Activated CD4-positive, alpha-beta T cell treated with anti-CD3 and anti-CD28 coated beads, Interleukin-2, amount 10 ng/mL, durations not matched to agents 7 days and 5 days (primary cell): ENCODE results near the gene NFATC2. TPM values are rescaled to one million over a fixed set of nuclear protein-coding genes. Genes with fewer than 3 reads are reported as not detected.
A peak's percentile ranks its signal among the peaks of the same experiment; 100 is the strongest.

Source experiments
- CTCF ChIA-PET: fragments of 350-600 bp; sonication (Branson Sonifier 250); formaldehyde crosslinking; loops from one replicate; lab custom pipeline; 2021; ENCODE audit warnings: antibody characterized with exemption; lab: Charles Lee
- POLR2A ChIA-PET: fragments of 350-600 bp; sonication (Branson Sonifier 250); formaldehyde crosslinking; loops from one replicate; lab custom pipeline; 2021; ENCODE audit warnings: antibody characterized with exemption; lab: Charles Lee
- DNase-seq: peaks from one replicate; pipeline ENCODE4 v3.0.0-alpha.2; 2020
- H3K27ac Mint-ChIP-seq: one replicate; pipeline ENCODE4 v1.8.0; 2021; ENCODE audit warnings: mild to moderate bottlenecking, moderate library complexity, mixed read lengths
- H3K27me3 Mint-ChIP-seq: one replicate; pipeline ENCODE4 v1.8.0; 2021; ENCODE audit warnings: mixed read lengths
- H3K36me3 Mint-ChIP-seq: one replicate; pipeline ENCODE4 v1.8.0; 2021; ENCODE audit warnings: low read depth, mixed read lengths
- H3K4me1 Mint-ChIP-seq: one replicate; pipeline ENCODE4 v1.8.0; 2021; ENCODE audit warnings: mixed read lengths
- H3K4me3 Mint-ChIP-seq: one replicate; pipeline ENCODE4 v1.8.0; 2021; ENCODE audit warnings: mild to moderate bottlenecking, moderate library complexity, mixed read lengths
- H3K9me3 Mint-ChIP-seq: one replicate; pipeline ENCODE4 v1.8.0; 2021; ENCODE audit warnings: mixed read lengths
- total RNA-seq, 2 experiments: library from RNA; stranded (reverse); gene quantifications; one replicate each; pipeline ENCODE4 v1.2.3, GENCODE V29; 2021

The NFATC2 gene
- total RNA-seq, 2 experiments from 2014 or later = 62.0 to 68.8 TPM

DNA sequence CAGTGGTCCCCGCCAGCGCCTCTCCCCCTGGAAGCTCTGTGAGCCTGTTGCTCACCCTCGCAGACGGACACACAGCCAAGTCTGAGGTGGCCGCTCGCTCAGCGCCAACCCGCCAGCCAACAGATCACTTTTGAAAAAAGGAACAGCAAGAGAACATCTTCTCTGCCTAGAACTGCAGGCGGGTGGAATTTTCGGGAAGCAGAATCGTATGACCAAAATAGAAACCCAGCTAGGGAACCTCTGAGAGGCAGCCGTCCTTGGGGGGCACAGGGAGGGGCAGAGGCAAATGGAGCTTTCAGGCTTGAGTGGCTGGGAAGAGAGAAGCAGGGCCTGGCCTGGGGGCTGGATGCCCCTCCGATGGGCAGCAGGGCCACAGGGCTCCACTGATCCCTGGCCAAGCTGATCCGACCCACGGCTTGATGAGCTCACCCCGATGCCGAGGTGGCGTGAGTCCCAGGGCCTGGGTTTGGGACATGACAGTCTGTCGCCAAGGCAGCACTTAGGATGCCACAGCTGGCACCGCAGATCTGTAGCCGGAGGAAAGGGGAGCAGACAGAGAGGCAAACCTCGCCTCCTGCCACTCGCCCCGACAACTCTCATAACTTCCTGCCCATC, 9.8 kb downstream of the NFATC2 start:
- Mint-ChIP-seq H3K4me3 (no peak overlapping the region), H3K36me3 (peaks cover 62% of the 10 kb centered on the region), H3K27ac (peak overlapping the region; percentile 79), H3K4me1 (peaks cover 93% of the 10 kb centered on the region), H3K9me3 (peaks cover 1% of the 10 kb centered on the region), H3K27me3 (no peaks in the 10 kb centered on the region)
- no peak for DNase-seq
- ChIA-PET CTCF (interaction anchor here (1.7 kb wide), 1 partner anchor 9 kb away, joined by 5 read pairs; no protein-coding TSS in a partner anchor), POLR2A (no interaction called here)

- Mint-ChIP-seq H3K4me1 (peaks cover 94% of the 10 kb centered on the region), H3K27ac (peak overlapping the region; percentile 86), H3K36me3 (peaks cover 58% of the 10 kb centered on the region), H3K27me3 (no peaks in the 10 kb centered on the region), H3K4me3 (no peak overlapping the region), H3K9me3 (no peaks in the 10 kb centered on the region)
- DNase-seq = no peak
- POLR2A ChIA-PET = no interaction called here
- CTCF ChIA-PET = interaction anchor here (1.0 to 1.7 kb wide), 3 partner anchors 9 to 27 kb away, joined by 3 to 5 read pairs (median 4); no protein-coding TSS in a partner anchor
These were observed 10.6 kb downstream of the NFATC2 start for GRCh38 chr20:51531712-51532456.

DNA sequence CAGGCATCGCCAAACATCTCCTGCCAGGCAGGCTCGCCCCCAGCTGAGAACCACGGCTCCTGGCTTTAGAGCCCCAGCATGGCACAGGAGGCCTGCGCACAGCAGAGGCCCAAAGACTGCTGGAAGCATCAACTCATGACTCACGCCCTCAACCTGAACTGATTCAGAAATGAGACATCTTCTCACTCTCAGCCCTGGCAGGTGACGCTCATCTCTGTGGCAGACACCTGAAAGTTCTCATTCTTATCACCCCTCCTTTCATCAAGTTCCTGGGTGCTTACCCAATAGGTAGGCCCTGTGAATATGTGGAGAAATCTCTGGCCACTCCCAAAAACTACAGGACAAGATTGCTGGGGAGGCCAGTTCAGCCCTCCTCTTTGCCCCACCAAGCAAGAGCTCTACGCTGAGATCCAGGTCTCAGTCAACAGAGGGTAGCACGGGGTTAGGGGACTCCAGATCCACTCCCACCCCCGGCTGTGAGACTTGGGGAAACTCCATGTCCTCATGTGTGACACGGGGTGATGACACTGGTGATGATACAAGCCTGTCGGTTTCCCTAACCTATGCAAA, 11.3 kb downstream of the NFATC2 start:
- peak overlapping the region; percentile 86 for H3K27ac Mint-ChIP-seq
- ChIA-PET POLR2A (no interaction called here), CTCF (interaction anchor here (1.0 to 1.4 kb wide), 2 partner anchors 9 to 26 kb away, joined by 3 to 4 read pairs; no protein-coding TSS in a partner anchor)
- no peaks in the 10 kb centered on the region for H3K9me3 Mint-ChIP-seq
- peaks cover 94% of the 10 kb centered on the region for H3K4me1 Mint-ChIP-seq
- H3K36me3 Mint-ChIP-seq = peaks cover 51% of the 10 kb centered on the region
- peak overlapping the region; percentile 42 for H3K4me3 Mint-ChIP-seq
- no peaks in the 10 kb centered on the region for H3K27me3 Mint-ChIP-seq
- DNase-seq = peak; percentile 55

- H3K36me3 Mint-ChIP-seq = peaks cover 46% of the 10 kb centered on the region
- CTCF ChIA-PET = no interaction called here
- POLR2A ChIA-PET = no interaction called here
- no peaks in the 10 kb centered on the region for H3K27me3 Mint-ChIP-seq
- H3K4me3 Mint-ChIP-seq = peak overlapping the region; percentile 7
- H3K9me3 Mint-ChIP-seq = no peaks in the 10 kb centered on the region
- peaks cover 93% of the 10 kb centered on the region for H3K4me1 Mint-ChIP-seq
- H3K27ac Mint-ChIP-seq = peak overlapping the region; percentile 68
- peak; percentile 59 for DNase-seq
These were observed 12.8 kb downstream of the NFATC2 start for GRCh38 chr20:51529758-51530157.

DNA sequence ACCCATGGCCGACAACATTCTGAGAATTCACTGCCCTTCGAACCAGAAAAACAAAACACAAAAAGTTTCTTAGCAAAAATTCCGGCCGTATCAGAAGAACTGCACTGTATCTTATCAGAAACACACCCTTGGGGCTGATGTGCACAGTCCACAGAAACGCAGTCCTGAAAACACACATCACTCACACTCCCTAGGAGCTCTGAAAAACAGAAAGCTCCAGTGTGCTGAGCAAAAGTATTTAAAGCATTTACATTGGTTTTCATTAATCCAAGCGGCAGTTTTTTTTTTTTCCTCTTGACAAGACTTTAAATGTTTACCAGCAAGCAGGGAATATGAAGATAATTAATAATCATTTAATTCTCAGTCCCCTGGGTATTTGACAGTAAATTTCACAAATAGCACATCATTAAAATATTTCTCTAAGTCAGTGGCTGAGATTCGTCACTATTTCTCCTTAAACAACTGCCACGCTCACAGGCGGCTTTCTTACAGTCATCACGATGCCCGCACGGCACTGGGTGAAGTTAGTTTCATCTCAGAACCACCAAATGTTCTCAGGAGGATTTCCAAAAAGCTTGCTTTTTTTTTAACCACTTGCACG, 13.3 kb downstream of the NFATC2 start:
- peak; percentile 32 for DNase-seq
- peak overlapping the region; percentile 49 for H3K4me3 Mint-ChIP-seq
- H3K4me1 Mint-ChIP-seq = peaks cover 95% of the 10 kb centered on the region
- peak overlapping the region; percentile 80 for H3K27ac Mint-ChIP-seq
- peaks cover 48% of the 10 kb centered on the region for H3K36me3 Mint-ChIP-seq
- CTCF ChIA-PET = interaction anchor here (0.6 to 0.7 kb wide), 2 partner anchors 93 to 95 kb away, joined by 3 read pairs; no protein-coding TSS in a partner anchor
- no peaks in the 10 kb centered on the region for H3K27me3 Mint-ChIP-seq
- POLR2A ChIA-PET = no interaction called here
- no peaks in the 10 kb centered on the region for H3K9me3 Mint-ChIP-seq

DNA sequence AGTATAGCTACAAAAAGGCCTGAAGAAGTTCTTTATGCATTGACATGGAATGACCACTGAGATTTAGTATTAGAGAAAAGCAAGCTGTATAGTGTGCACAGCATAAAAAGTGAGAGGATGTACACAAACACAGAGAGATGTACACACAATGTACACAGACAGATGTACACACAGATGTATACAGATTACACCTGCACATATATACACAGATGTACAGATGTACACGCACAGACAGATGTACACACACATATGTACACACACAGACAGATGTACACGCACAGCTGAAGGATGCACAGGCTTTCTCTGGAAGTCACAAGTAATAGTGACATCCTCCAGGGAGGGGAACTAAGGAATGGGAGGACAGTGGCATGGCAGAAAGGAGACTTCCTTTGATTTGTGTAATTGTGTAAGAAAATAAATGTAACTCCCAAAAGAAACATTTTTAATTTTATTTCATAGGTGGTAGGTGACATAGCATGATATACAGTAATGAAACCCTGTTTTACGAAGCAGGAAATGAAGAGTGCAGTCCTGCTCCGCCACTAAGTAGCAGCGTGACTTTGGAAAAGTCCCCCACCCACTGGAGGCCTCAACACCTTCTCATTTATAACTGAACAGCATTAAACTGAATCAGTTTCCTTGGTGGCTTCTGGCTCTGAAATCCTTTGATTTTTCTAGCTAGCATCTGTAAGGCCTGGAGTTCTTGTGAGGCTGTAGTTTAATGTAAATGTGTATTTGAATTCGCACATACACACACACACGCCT, 14.1 kb downstream of the NFATC2 start:
- peak; percentile 34 for DNase-seq
- Mint-ChIP-seq H3K9me3 (no peaks in the 10 kb centered on the region), H3K36me3 (peaks cover 48% of the 10 kb centered on the region), H3K4me1 (peaks cover 92% of the 10 kb centered on the region), H3K27ac (peak overlapping the region; percentile 80), H3K4me3 (peak overlapping the region; percentile 49), H3K27me3 (no peaks in the 10 kb centered on the region)
- ChIA-PET POLR2A (no interaction called here), CTCF (interaction anchor here (0.6 to 1.2 kb wide), 5 partner anchors 13 to 124 kb away, joined by 3 read pairs; no protein-coding TSS in a partner anchor)

DNA sequence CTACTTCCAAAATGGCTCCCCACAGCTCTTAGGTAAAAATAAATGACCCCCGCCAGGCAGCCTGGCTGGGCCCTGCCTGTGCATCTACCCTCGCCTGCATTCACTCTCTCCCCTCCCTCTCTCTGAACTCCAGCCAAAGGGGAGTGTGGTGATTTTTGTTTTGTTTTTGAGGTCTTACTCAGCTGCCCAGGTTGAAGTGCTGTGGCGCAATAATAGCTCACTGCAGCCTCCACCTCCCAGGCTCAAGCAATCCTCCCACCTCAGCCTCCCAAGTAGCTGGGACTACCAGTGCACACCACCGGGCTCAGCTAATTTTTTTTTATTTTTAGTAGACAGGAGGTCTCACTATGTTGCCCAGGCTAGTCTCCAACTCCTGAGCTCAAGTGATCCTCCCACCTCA, 15.8 kb downstream of the NFATC2 start:
- Mint-ChIP-seq H3K9me3 (no peaks in the 10 kb centered on the region), H3K27me3 (no peaks in the 10 kb centered on the region), H3K27ac (peak overlapping the region; percentile 85), H3K4me1 (peaks cover 85% of the 10 kb centered on the region), H3K4me3 (peak overlapping the region; percentile 64), H3K36me3 (peaks cover 51% of the 10 kb centered on the region)
- ChIA-PET CTCF (interaction anchor here (0.5 to 1.8 kb wide), 8 partner anchors 9 to 591 kb away, joined by 3 to 8 read pairs (median 4); no protein-coding TSS in a partner anchor), POLR2A (interaction anchor here (0.7 to 1.2 kb wide), 2 partner anchors 15 to 569 kb away, joined by 3 read pairs; partner anchors contain the start of gene NFATC2)
- DNase-seq = no peak

DNA sequence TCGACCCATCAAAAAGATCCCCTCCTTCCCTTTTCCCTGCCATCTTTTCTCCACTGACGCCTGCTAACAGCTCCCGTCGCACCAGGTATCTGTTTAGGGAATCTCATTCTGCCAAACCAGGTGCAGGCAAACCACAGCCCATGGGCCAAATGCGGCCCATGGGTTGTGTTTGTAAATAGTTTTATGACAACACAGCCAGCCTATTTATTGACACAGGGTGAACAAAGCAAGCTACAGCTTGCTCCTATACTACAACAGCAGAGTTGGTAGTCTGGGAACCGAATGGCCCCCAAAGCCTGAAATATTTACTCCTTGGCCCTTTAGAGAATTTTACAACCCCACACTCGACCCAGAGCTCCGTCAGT, 16.4 kb downstream of the NFATC2 start:
- Mint-ChIP-seq H3K36me3 (peaks cover 50% of the 10 kb centered on the region), H3K9me3 (no peaks in the 10 kb centered on the region), H3K4me1 (peaks cover 80% of the 10 kb centered on the region), H3K27ac (peak overlapping the region; percentile 85), H3K27me3 (no peaks in the 10 kb centered on the region), H3K4me3 (peak overlapping the region; percentile 64)
- ChIA-PET CTCF (interaction anchor here (0.6 to 1.8 kb wide), 7 partner anchors 10 to 98 kb away, joined by 4 to 8 read pairs (median 4); no protein-coding TSS in a partner anchor), POLR2A (no interaction called here)
- no peak for DNase-seq

DNA sequence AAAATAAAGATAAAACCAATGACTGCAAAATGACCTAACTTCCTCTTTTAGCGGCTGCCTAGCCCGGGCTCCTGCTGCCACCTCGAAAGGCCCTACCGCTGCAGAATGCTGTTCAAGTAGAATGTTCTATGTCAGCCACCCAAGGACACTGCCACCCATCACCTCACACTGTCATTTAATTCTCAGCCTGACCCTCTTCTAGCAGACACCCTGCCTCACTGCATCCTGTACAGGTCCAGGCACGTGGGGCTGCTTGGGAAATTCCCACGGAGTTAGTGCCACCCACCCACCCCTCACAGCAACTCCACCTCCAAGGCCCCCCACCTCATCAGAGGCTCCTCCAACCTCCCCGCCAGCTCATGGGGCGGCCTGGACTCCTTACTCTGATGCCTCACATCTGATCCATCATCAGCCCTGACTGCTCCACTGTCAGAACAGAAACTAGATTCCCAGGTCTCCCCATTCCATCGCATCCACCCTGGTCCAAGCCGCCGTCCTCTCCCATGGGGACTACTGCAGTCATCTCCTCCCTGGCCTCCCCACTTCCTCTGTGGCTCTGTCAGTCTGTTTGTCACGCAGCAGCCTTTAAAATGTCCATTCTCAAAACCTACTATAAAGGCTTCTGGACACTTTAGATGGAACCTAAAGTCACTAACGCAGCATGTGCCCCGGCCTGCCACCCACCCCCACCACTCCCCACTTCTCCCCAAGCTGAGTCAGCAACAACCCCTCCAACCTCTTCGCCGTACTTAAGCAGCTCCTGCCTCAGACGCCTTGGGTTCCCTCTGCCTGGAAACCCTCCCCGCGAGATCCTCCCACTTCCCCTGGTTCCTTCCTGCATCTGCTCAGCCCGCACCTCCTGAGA, 17.0 kb downstream of the NFATC2 start:
- peak overlapping the region; percentile 85 for H3K27ac Mint-ChIP-seq
- peaks cover 76% of the 10 kb centered on the region for H3K4me1 Mint-ChIP-seq
- peak overlapping the region; percentile 64 for H3K4me3 Mint-ChIP-seq
- peak; percentile 34 for DNase-seq
- peaks cover 45% of the 10 kb centered on the region for H3K36me3 Mint-ChIP-seq
- ChIA-PET POLR2A (interaction anchor here (0.6 kb wide), 1 partner anchor 69 kb away, joined by 3 read pairs; no protein-coding TSS in a partner anchor), CTCF (interaction anchor here (0.6 to 1.8 kb wide), 6 partner anchors 9 to 1876 kb away, joined by 4 to 8 read pairs (median 4); no protein-coding TSS in a partner anchor)
- H3K27me3 Mint-ChIP-seq = no peaks in the 10 kb centered on the region
- H3K9me3 Mint-ChIP-seq = no peaks in the 10 kb centered on the region

- POLR2A ChIA-PET = no interaction called here
These were observed 19.1 kb downstream of the NFATC2 start for GRCh38 chr20:51523276-51524013.

More at GRCh38 chr20:51523276-51524013, 19.1 kb downstream of the NFATC2 start:
- H3K36me3 Mint-ChIP-seq = peaks cover 50% of the 10 kb centered on the region
- H3K4me3 Mint-ChIP-seq = no peak overlapping the region
- no peak for DNase-seq
- H3K27me3 Mint-ChIP-seq = no peaks in the 10 kb centered on the region
- H3K4me1 Mint-ChIP-seq = peaks cover 68% of the 10 kb centered on the region
- no peaks in the 10 kb centered on the region for H3K9me3 Mint-ChIP-seq
- CTCF ChIA-PET = no interaction called here
- H3K27ac Mint-ChIP-seq = no peak overlapping the region
